GM18499 (cell line): ENCODE measurements around the gene RPL3.

Experiments
- ATAC-seq: cut with Tn5 transposase; IDR thresholded peaks from one replicate; pipeline ENCODE4 v1.9.1; 2021; ENCODE audit warnings: moderate number of reproducible peaks; ENCODE audit not compliant: insufficient read depth, unreplicated experiment

Gene RPL3

GRCh38 chr22:39287076-39287725 lies 32.2 kb downstream of the RPL3 start:
- no peak for ATAC-seq

GRCh38 chr22:39284983-39285382 lies 34.4 kb downstream of the RPL3 start:
- ATAC-seq: no peak

GRCh38 chr22:39284142-39284980 lies 35.1 kb downstream of the RPL3 start:
- ATAC-seq: no peak

- no peak for ATAC-seq
These were observed 35.9 kb downstream of the RPL3 start for GRCh38 chr22:39283322-39284141.

GRCh38 chr22:39282645-39283321 lies 36.6 kb downstream of the RPL3 start:
- ATAC-seq: no peak

- no peak for ATAC-seq
These were observed 38.3 kb downstream of the RPL3 start for GRCh38 chr22:39281126-39281525.

GRCh38 chr22:39280250-39280649 lies 39.2 kb downstream of the RPL3 start:
- no peak for ATAC-seq

- no peak for ATAC-seq
These were observed 40.1 kb downstream of the RPL3 start for GRCh38 chr22:39279170-39279850.

- no peak for ATAC-seq
These were observed 41.4 kb downstream of the RPL3 start for GRCh38 chr22:39278040-39278439.

GRCh38 chr22:39277142-39277607 lies 42.2 kb downstream of the RPL3 start:
- no peak for ATAC-seq

- no peak for ATAC-seq
These were observed 42.8 kb downstream of the RPL3 start for GRCh38 chr22:39276440-39277141.

GRCh38 chr22:39275814-39276439 lies 43.5 kb downstream of the RPL3 start:
- no peak for ATAC-seq

GRCh38 chr22:39273950-39274887 lies 45.2 kb downstream of the RPL3 start:
- no peak for ATAC-seq

- ATAC-seq: no peak
These were observed 48.6 kb downstream of the RPL3 start for GRCh38 chr22:39270792-39271191.

- ATAC-seq: no peak
These were observed 49.1 kb downstream of the RPL3 start for GRCh38 chr22:39270280-39270679.

GRCh38 chr22:39269095-39269790 lies 50.2 kb downstream of the RPL3 start:
- ATAC-seq: no peak

- no peak for ATAC-seq
These were observed 50.8 kb downstream of the RPL3 start for GRCh38 chr22:39268645-39269044.
